Vagina (tissue), 2 donors: ENCODE data around the gene LAT. TPM values are rescaled to one million over a fixed set of nuclear protein-coding genes. Genes with fewer than 3 reads are reported as not detected.

Source experiments
- DNase-seq, 2 donors: peaks; one replicate each; pipeline ENCODE4 v3.0.0-alpha.2; 2017; ENCODE audit errors: extremely low spot score in 2 of 2
- H3K27ac ChIP-seq: fragments of 200-600 bp; sonication (generic); one replicate; pipeline ENCODE4 v1.5.1; 2019
- H3K27me3 ChIP-seq: fragments of 200-600 bp; sonication (generic); one replicate; pipeline ENCODE4 v1.5.1; 2019
- H3K36me3 ChIP-seq, 2 donors: fragments of 200-600 bp; sonication (generic); one replicate each; pipeline ENCODE4 v1.5.1; 2017 to 2019
- H3K4me1 ChIP-seq: fragments of 200-600 bp; sonication (generic); one replicate; pipeline ENCODE4 v1.5.1; 2019
- H3K4me3 ChIP-seq, 2 donors: fragments of 200-600 bp; sonication (generic); 1 replicate in 1 of 2; 2 replicates in 1 of 2; pipeline ENCODE4 v1.5.1; 2016 to 2019
- H3K9me3 ChIP-seq: fragments of 200-600 bp; sonication (generic); one replicate; pipeline ENCODE4 v1.5.1; 2019
- POLR2A ChIP-seq, 2 donors: fragments of 450-650 bp; IDR thresholded peaks; one replicate each; pipeline ENCODE4 v1.6.1; 2017; ENCODE audit warnings: antibody characterized with exemption in 2 of 2, mild to moderate bottlenecking in 2 of 2, moderate library complexity in 2 of 2
- POLR2AphosphoS5 ChIP-seq, 2 donors: sonication (generic); formaldehyde crosslinking; IDR thresholded peaks; one replicate each; pipeline ENCODE4 v1.9.0; 2017; ENCODE audit warnings: antibody characterized with exemption in 2 of 2, mild to moderate bottlenecking in 2 of 2, low read depth in 1 of 2; ENCODE audit not compliant: insufficient read depth in 1 of 2
- intact Hi-C: fragments of 100-400 bp; cut with DNase I; formaldehyde crosslinking; loops from one replicate; pipeline ENCODE4 v1.15.1; 2023
- total RNA-seq: library from RNA; depleted of rRNA; stranded (reverse); fragments of >200 nt; gene quantifications from one replicate; pipeline ENCODE4 v1.2.3, GENCODE V29; 2016
- TF ChIP-seq, protein P1 (sequence below), 3 experiments: fragments of 450-650 bp in 2 of 3; fragments of 200-600 bp in 1 of 3; sonication (generic) in 1 of 3; IDR thresholded peaks; one replicate each; pipeline ENCODE4 v1.5.1; 2017 to 2019; ENCODE audit warnings: antibody characterized with exemption in 3 of 3, mild to moderate bottlenecking in 2 of 3, moderate library complexity in 2 of 3

The LAT gene
- total RNA-seq, 1 donor from 2014 or later, result 4.7 TPM

DNA sequence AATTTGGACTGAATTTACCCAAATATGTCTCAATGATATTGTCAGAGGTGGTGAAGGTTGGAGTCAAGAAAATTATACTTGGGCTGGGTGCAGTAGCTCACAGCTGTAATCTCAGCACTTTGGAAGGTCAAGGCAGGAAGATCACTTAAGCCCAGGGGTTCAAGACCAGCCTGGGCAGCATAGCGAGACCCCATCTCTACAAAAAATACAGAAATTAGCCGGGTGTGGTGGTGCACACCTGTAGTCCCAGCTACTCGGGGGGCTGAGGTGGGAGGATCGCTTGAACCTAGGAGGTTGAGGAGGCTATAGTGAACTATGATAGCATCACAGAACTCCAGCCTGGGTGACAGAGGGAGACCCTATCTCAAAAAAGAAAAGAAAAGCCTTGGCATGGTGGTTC, 40.9 kb downstream of the LAT start:
- Histone ChIP-seq H3K27me3 (no peaks in the 10 kb centered on the region), H3K36me3 (no peaks in the 10 kb centered on the region), H3K9me3 (no peaks in the 10 kb centered on the region), H3K4me3 (no peak overlapping the region), H3K27ac (no peak overlapping the region), H3K4me1 (peaks cover 7% of the 10 kb centered on the region)
- no peak for DNase-seq
- TF ChIP-seq, protein P1, sequence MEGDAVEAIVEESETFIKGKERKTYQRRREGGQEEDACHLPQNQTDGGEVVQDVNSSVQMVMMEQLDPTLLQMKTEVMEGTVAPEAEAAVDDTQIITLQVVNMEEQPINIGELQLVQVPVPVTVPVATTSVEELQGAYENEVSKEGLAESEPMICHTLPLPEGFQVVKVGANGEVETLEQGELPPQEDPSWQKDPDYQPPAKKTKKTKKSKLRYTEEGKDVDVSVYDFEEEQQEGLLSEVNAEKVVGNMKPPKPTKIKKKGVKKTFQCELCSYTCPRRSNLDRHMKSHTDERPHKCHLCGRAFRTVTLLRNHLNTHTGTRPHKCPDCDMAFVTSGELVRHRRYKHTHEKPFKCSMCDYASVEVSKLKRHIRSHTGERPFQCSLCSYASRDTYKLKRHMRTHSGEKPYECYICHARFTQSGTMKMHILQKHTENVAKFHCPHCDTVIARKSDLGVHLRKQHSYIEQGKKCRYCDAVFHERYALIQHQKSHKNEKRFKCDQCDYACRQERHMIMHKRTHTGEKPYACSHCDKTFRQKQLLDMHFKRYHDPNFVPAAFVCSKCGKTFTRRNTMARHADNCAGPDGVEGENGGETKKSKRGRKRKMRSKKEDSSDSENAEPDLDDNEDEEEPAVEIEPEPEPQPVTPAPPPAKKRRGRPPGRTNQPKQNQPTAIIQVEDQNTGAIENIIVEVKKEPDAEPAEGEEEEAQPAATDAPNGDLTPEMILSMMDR (IDR thresholded peaks at IDR 0.05), result no peak
- TF ChIP-seq POLR2A (IDR thresholded peaks at IDR 0.05) (no peak), POLR2AphosphoS5 (IDR thresholded peaks at IDR 0.05; ENCODE audit: insufficient read depth in 1 of 2, low read depth in 1 of 2) (no peak)
- intact Hi-C loops, result no loop called here

- no peak overlapping the region for H3K27ac ChIP-seq
- DNase-seq, result no peak
- H3K27me3 ChIP-seq, result no peaks in the 10 kb centered on the region
- intact Hi-C loops, result no loop called here
- no peak for TF ChIP-seq POLR2A (IDR thresholded peaks at IDR 0.05)
- TF ChIP-seq, protein P1 (IDR thresholded peaks at IDR 0.05), result no peak
- no peak for TF ChIP-seq POLR2AphosphoS5 (IDR thresholded peaks at IDR 0.05; ENCODE audit: insufficient read depth in 1 of 2, low read depth in 1 of 2)
- H3K36me3 ChIP-seq, result no peaks in the 10 kb centered on the region
- peaks cover 7% of the 10 kb centered on the region for H3K4me1 ChIP-seq
- H3K4me3 ChIP-seq, result no peak overlapping the region
- H3K9me3 ChIP-seq, result no peaks in the 10 kb centered on the region
Observed at GRCh38 chr16:29028457-29029167, 43.8 kb downstream of the LAT start.

DNA sequence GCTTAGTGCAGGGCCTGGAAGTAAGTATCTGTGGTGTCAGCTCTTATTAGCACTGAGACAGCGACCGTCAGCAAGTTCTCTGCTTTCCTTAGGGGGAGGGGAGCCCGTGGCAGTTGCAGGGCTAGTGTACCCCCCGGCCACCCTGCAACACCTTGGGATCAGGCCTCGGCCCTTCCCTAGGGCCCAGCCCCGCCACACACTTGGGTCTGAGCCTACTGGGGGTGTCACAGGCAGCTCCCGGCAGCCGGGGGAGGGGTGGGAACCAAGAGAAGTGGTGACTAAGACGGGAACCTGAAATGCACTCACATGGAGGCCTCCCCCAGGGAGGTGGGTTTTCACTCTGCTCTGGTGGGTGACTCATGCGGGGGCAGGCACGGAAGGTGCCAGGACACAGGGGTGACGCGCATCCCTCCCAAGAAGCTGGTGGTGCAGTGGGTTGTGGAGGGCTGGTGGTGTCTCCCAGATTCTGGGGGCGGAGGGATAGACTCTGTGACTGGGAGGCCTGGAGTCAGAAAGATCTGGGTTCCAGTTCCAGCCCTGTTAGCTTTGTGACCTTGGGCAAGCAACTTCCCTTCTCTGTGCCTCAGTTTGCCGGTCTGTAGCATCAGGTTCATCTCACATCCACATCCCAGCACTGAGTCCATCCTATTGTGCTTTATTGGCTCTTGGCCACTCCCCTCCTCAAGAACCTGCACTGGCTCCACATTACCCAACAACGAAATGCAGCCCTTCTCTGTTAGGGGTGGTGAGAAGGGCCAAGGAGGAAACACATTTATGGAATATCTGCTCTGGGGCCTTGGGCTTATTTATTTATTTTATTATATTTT, 44.5 kb downstream of the LAT start:
- TF ChIP-seq POLR2A (IDR thresholded peaks at IDR 0.05), result no peak
- TF ChIP-seq POLR2AphosphoS5 (IDR thresholded peaks at IDR 0.05; ENCODE audit: insufficient read depth in 1 of 2, low read depth in 1 of 2), result no peak
- TF ChIP-seq, protein P1 (IDR thresholded peaks at IDR 0.05), result no peak
- intact Hi-C loops, result no loop called here
- H3K36me3 ChIP-seq, result no peaks in the 10 kb centered on the region
- peaks cover 7% of the 10 kb centered on the region for H3K4me1 ChIP-seq
- H3K27me3 ChIP-seq, result no peaks in the 10 kb centered on the region
- DNase-seq, result no peak
- H3K27ac ChIP-seq, result no peak overlapping the region
- H3K4me3 ChIP-seq, result no peak overlapping the region
- H3K9me3 ChIP-seq, result no peaks in the 10 kb centered on the region

- Histone ChIP-seq H3K4me1 (peaks cover 7% of the 10 kb centered on the region), H3K27me3 (no peaks in the 10 kb centered on the region), H3K27ac (no peak overlapping the region), H3K4me3 (no peak overlapping the region), H3K9me3 (no peaks in the 10 kb centered on the region), H3K36me3 (no peaks in the 10 kb centered on the region)
- intact Hi-C loops, result no loop called here
- no peak for TF ChIP-seq POLR2A (IDR thresholded peaks at IDR 0.05)
- DNase-seq, result no peak
Observed at GRCh38 chr16:29030086-29030840, 45.4 kb downstream of the LAT start.

Other genes with a start within 250 kb of the LAT start
- not detected for gene NPIPB9, start 233.3 kb upstream of the LAT start, total RNA-seq
- 76.4 TPM for gene ATXN2L, start 162.1 kb upstream of the LAT start, total RNA-seq
- gene TUFM, start 138.7 kb upstream of the LAT start, total RNA-seq, result 91.6 TPM
- 28.7 TPM for gene SH2B1, start 121.2 kb upstream of the LAT start, total RNA-seq
- gene ATP2A1, start 106.6 kb upstream of the LAT start, total RNA-seq, result not detected
- gene RABEP2, start 59.8 kb upstream of the LAT start, total RNA-seq, result 44.7 TPM
- gene CD19, start 53.1 kb upstream of the LAT start, total RNA-seq, result not detected
- gene NFATC2IP, start 34.1 kb upstream of the LAT start, total RNA-seq, result 26.0 TPM
- 29.0 TPM for gene SPNS1, start 10.3 kb upstream of the LAT start, total RNA-seq